Lower lobe of right lung (tissue), 2 donors: ENCODE results near the gene PIGN. TPM values are rescaled to one million over a fixed set of nuclear protein-coding genes. Genes with fewer than 3 reads are reported as not detected.
A peak's percentile ranks its signal among the peaks of the same experiment; 100 is the strongest.
"Not testable (repeated sequence)": the region's sequence is repeated elsewhere in the genome, so short reads cannot be mapped to it uniquely, and the experiment has no call there.

Source experiments
- ATAC-seq, 2 donors: fragments of 200-7000 bp; cut with Tn5 transposase; one replicate each; pipeline ENCODE4 v1.9.1; 2020 to 2022; ENCODE audit warnings: mild to moderate bottlenecking in 2 of 2, moderate library complexity in 2 of 2
- DNase-seq: peaks from one replicate; pipeline ENCODE4 v3.0.0-alpha.2; 2020
- H3K27ac ChIP-seq: fragments of 200-600 bp; one replicate; pipeline ENCODE4 v1.8.0; 2022
- H3K27me3 ChIP-seq: fragments of 200-600 bp; one replicate; pipeline ENCODE4 v1.8.0; 2022; ENCODE audit warnings: low read depth
- H3K36me3 ChIP-seq: fragments of 200-600 bp; one replicate; pipeline ENCODE4 v1.8.0; 2022; ENCODE audit warnings: mild to moderate bottlenecking
- H3K4me1 ChIP-seq: fragments of 200-600 bp; one replicate; pipeline ENCODE4 v1.8.0; 2022
- H3K4me3 ChIP-seq: fragments of 200-600 bp; one replicate; pipeline ENCODE4 v1.8.0; 2022; ENCODE audit warnings: mild to moderate bottlenecking
- H3K9me3 ChIP-seq: fragments of 200-600 bp; one replicate; pipeline ENCODE4 v1.8.0; 2022
- intact Hi-C: fragments of 100-400 bp; cut with DNase I; formaldehyde crosslinking; loops from one replicate; pipeline ENCODE4 v1.11.0; 2022
- total RNA-seq: library from RNA; stranded (reverse); fragmentation: NEBNext Ultra II Directional; extraction: Animal tissue kit (Norgen Biotek cat#: 25700); gene quantifications from one replicate; pipeline ENCODE4 v1.2.1, GENCODE V29; 2021
- TF ChIP-seq, protein P1 (sequence below): fragments of 200-600 bp; IDR thresholded peaks from one replicate; pipeline ENCODE4 v1.8.0; 2022; ENCODE audit warnings: antibody characterized with exemption, mild to moderate bottlenecking
- donor health status: DM: no; HTN: yes; CAD: no; lungs with severe emphysema.

The PIGN gene
- total RNA-seq, 1 donor from 2014 or later: 25.9 TPM

DNA sequence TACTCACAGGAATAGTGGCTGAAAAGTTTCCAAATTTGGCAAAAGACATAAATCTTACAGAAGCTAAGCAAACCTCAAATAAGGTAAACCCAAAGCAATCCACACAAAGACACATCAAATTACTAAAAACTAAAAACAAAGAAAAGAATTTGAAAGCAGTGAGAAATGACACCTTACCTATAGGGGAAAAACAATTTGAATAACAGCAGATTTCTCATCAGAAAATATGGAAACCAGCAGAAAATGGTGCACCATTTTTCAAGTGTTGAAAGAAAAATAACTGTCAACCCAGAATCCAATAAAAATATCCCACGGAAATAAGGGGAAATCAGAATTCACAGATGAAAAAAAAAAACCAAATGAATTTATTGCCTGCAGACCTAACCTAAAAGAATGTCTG is 138.6 kb downstream of the PIGN start:
- TF ChIP-seq, protein P1, sequence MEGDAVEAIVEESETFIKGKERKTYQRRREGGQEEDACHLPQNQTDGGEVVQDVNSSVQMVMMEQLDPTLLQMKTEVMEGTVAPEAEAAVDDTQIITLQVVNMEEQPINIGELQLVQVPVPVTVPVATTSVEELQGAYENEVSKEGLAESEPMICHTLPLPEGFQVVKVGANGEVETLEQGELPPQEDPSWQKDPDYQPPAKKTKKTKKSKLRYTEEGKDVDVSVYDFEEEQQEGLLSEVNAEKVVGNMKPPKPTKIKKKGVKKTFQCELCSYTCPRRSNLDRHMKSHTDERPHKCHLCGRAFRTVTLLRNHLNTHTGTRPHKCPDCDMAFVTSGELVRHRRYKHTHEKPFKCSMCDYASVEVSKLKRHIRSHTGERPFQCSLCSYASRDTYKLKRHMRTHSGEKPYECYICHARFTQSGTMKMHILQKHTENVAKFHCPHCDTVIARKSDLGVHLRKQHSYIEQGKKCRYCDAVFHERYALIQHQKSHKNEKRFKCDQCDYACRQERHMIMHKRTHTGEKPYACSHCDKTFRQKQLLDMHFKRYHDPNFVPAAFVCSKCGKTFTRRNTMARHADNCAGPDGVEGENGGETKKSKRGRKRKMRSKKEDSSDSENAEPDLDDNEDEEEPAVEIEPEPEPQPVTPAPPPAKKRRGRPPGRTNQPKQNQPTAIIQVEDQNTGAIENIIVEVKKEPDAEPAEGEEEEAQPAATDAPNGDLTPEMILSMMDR: no peak
- Histone ChIP-seq H3K36me3 (no peaks in the 10 kb centered on the region), H3K27ac (no peak overlapping the region), H3K4me3 (no peak overlapping the region), H3K9me3 (peaks cover 7% of the 10 kb centered on the region), H3K4me1 (no peaks in the 10 kb centered on the region), H3K27me3 (no peaks in the 10 kb centered on the region)
- no peak for ATAC-seq
- no peak for DNase-seq
- intact Hi-C loops: no loop called here

DNA sequence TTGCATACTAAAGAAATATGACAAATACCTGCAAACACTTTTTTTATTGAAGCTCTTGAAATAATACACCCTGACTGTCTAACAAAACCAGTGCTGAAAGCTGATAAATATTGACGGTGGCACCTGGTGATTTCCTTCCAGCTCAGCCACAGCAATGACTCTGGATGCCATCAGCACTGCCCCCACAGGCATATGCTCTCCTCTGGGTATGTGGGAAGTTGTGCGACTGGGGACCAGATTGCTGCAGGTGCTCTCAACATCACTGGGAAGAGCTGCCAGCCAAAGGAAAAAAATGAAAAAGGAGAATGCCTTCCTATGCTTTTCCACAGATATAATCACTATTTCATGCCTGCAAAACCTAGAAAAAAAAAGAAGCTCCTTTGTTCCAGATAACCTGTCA is 141.5 kb downstream of the PIGN start:
- H3K27me3 ChIP-seq: no peaks in the 10 kb centered on the region
- ATAC-seq: no peak
- intact Hi-C loops: no loop called here

DNA sequence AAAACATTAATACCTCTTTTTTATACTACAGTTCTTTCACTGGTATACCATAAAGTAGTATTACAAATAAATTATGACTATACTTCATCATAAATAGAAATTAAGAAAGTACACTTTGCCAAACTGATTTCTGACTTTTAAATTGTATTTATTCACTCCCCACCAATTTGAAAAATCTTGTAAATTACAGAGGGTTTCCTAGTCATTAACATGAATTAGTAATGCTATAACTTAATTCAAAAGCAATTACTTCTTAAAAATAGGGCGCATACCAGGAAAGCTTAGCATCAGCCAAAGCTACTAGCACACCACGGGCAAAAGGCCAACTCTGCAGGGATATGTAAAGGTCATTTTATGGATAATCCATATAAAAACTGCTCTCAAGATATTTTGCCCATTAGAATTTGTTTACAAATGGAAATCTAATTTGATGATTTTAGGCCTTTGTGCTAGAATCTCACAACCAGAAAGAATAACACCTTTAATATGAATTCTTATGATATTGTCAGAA is 142.3 kb downstream of the PIGN start:
- Histone ChIP-seq H3K4me1 (no peaks in the 10 kb centered on the region), H3K27ac (no peak overlapping the region), H3K36me3 (no peaks in the 10 kb centered on the region), H3K9me3 (peaks cover 7% of the 10 kb centered on the region), H3K27me3 (no peaks in the 10 kb centered on the region), H3K4me3 (no peak overlapping the region)
- intact Hi-C loops: no loop called here
- DNase-seq (no peak), ATAC-seq (no peak)
- TF ChIP-seq, protein P1: no peak

More for the DNA sequence above, 141.5 kb downstream of the PIGN start:
- Histone ChIP-seq H3K4me1 (no peaks in the 10 kb centered on the region), H3K9me3 (peaks cover 7% of the 10 kb centered on the region), H3K36me3 (no peaks in the 10 kb centered on the region), H3K4me3 (no peak overlapping the region), H3K27ac (no peak overlapping the region)
- TF ChIP-seq, protein P1: no peak
- no peak for DNase-seq

DNA sequence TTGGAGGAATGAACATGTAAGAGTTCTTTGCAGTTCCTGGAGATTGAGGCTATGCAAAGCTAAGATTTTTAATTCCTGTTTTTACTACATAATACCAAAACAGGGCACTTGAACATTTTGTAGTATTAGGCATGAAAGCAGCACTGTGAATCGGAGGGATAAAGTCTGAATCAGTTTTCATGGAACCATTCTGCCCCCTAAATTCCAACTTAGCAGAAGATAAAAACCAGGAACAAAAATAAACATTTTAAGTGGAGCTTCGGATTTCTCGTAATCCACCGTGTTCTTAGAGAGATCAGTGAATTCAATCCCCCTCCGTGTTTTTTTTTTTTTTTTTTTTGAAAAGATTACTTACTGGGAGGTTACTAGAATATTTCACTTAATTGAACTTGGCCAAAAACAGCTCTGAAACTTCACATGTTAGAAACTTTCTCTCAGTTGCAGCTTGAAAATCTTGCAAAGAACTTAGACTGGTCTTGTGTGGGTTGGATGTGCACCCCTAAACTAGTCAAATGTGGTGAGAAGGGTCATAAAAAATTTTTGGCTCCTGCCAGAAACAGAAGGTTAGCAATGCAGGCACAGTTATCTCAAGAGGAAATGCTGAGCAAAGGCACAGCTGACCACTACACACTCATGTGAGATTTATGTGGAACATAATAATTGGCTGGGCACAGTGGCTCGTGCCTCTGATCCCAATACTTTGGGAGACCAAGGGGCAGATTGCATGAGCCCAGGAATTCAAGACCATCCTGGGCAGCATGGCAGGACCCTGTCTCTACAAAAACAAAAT is 148.7 kb downstream of the PIGN start:
- H3K27ac ChIP-seq: no peak overlapping the region

DNA sequence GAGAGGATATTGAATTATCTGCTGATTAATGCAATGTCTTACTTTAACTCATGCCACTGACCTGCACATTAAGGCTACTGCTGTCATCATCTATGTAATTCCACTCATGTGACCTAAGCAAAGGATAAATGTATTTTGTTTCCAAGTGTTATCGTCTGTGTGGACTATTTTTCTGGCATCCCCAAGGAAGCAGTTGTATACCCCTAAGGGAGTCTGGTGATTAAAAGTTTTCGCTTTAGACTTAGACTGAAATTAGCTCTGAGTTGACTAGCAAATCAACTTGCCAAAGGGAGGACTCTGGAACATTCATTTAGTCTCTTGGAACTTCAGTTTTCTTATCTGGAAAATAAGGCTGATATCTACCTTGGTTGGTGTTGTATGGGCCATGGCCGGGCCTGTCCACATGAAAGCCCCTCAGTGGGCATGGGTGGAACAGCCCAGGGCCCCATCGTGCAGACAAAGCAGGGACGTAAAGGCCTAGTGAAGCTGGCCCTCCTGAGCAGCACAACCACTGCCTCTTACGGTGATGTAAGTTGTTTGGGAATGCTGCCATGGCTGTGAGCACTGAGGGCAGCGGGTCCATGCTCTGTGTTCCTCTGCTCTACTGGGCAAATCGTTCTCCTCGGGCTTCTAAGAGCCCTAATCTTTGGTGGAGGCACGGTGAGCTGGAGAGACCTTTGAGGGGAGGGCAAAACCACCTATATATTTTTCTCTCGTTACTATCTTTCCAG is 149.7 kb downstream of the PIGN start:
- H3K27me3 ChIP-seq: no peaks in the 10 kb centered on the region
- intact Hi-C loops: no loop called here
- H3K9me3 ChIP-seq: no peaks in the 10 kb centered on the region
- no peak overlapping the region for H3K4me3 ChIP-seq
- DNase-seq (no peak), ATAC-seq (peak in 1 of 2 donors; percentile 13)
- TF ChIP-seq, protein P1: no peak
- no peaks in the 10 kb centered on the region for H3K4me1 ChIP-seq
- H3K36me3 ChIP-seq: no peaks in the 10 kb centered on the region
- no peak overlapping the region for H3K27ac ChIP-seq

More for the DNA sequence above, 148.7 kb downstream of the PIGN start:
- H3K4me1 ChIP-seq: no peaks in the 10 kb centered on the region
- ATAC-seq: no peak
- TF ChIP-seq, protein P1: no peak
- H3K9me3 ChIP-seq: no peaks in the 10 kb centered on the region
- no peaks in the 10 kb centered on the region for H3K27me3 ChIP-seq
- intact Hi-C loops: no loop called here
- no peak for DNase-seq
- H3K4me3 ChIP-seq: no peak overlapping the region
- no peaks in the 10 kb centered on the region for H3K36me3 ChIP-seq

DNA sequence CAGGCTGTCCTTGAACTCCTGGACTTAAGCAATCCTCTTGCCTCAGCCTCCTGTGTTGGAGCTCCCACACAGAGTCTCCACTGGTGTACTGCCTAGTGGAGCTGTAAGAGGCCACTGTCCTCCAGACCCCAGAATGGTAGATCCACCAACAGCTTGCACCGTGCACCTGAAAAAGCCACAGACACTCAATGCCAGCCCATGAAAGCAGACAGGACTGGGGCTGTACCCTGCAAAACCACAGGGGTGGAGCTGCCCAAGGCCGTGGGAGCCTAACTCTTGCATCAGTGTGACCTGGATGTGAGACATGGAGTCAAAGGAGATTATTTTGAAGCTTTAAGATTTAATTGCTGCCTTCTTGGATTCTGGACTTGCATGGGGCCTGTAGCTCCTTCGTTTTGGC is 152.6 kb downstream of the PIGN start:
- H3K27ac ChIP-seq, H3K4me1 ChIP-seq, DNase-seq, H3K36me3 ChIP-seq, H3K27me3 ChIP-seq, H3K4me3 ChIP-seq, H3K9me3 ChIP-seq, ATAC-seq, intact Hi-C loops: not testable (repeated sequence)
